ENCODE results near the gene TBX6.

The TBX6 gene

GRCh38 chr16:30086291-30087140, 5.2 kb downstream of the TBX6 start:
- no peak for DNase-seq (ENCODE audit: low read depth, low spot score)

GRCh38 chr16:30085820-30086219, 5.9 kb downstream of the TBX6 start:
- no peak for DNase-seq (ENCODE audit: low read depth, low spot score)

GRCh38 chr16:30085247-30085646, 6.5 kb downstream of the TBX6 start:
- DNase-seq (ENCODE audit: low read depth, low spot score), result no peak

- DNase-seq (ENCODE audit: low read depth, low spot score), result no peak
Observed at GRCh38 chr16:30084816-30085159, 6.9 kb downstream of the TBX6 start.

- DNase-seq (ENCODE audit: low read depth, low spot score), result no peak
Observed at GRCh38 chr16:30084096-30084815, 7.5 kb downstream of the TBX6 start.

GRCh38 chr16:30083216-30084055, 8.3 kb downstream of the TBX6 start:
- no peak for DNase-seq (ENCODE audit: low read depth, low spot score)

- no peak for DNase-seq (ENCODE audit: low read depth, low spot score)
Observed at GRCh38 chr16:30082545-30083090, 9.1 kb downstream of the TBX6 start.

- DNase-seq (ENCODE audit: low read depth, low spot score), result no peak
Observed at GRCh38 chr16:30079480-30079879, 12.2 kb downstream of the TBX6 start.

- DNase-seq (ENCODE audit: low read depth, low spot score), result no peak
Observed at GRCh38 chr16:30078744-30079143, 13.0 kb downstream of the TBX6 start.

- DNase-seq (ENCODE audit: low read depth, low spot score), result no peak
Observed at GRCh38 chr16:30077656-30078055, 14.1 kb downstream of the TBX6 start.

GRCh38 chr16:30076276-30076791, 15.4 kb downstream of the TBX6 start:
- DNase-seq (ENCODE audit: low read depth, low spot score), result peak; percentile 45

GRCh38 chr16:30075503-30076275, 16.0 kb downstream of the TBX6 start, which contains the start of gene PPP4C:
PPP4C (plus strand) TSS chr16:30075994; CDS start chr16:30076378, 384 bp downstream.
- peak; percentile 96 for DNase-seq (ENCODE audit: low read depth, low spot score)

- no peak for DNase-seq (ENCODE audit: low read depth, low spot score)
Observed at GRCh38 chr16:30070490-30070889, 21.2 kb downstream of the TBX6 start.

- peak; percentile 49 for DNase-seq (ENCODE audit: low read depth, low spot score)
Observed at GRCh38 chr16:30069611-30070462, 21.9 kb downstream of the TBX6 start.

- DNase-seq (ENCODE audit: low read depth, low spot score), result peak; percentile 51
Observed at GRCh38 chr16:30068750-30069610, 22.7 kb downstream of the TBX6 start.

GRCh38 chr16:30068333-30068732, 23.4 kb downstream of the TBX6 start:
- no peak for DNase-seq (ENCODE audit: low read depth, low spot score)

- DNase-seq (ENCODE audit: low read depth, low spot score), result no peak
Observed at GRCh38 chr16:30067584-30067916, 24.2 kb downstream of the TBX6 start.

- DNase-seq (ENCODE audit: low read depth, low spot score), result no peak
Observed at GRCh38 chr16:30066761-30067583, 24.8 kb downstream of the TBX6 start.
